GM19240 (cell line): Measurements from ENCODE around the gene LSM7.
"Not testable (repeated sequence)": the region's sequence is repeated elsewhere in the genome, so short reads cannot be mapped to it uniquely, and the experiment has no call there.

Experiments used
- DNase-seq: peaks from one replicate; pipeline ENCODE4 v3.0.0; 2011; ENCODE audit warnings: low spot score; ENCODE audit not compliant: insufficient read length

The LSM7 gene

DNA sequence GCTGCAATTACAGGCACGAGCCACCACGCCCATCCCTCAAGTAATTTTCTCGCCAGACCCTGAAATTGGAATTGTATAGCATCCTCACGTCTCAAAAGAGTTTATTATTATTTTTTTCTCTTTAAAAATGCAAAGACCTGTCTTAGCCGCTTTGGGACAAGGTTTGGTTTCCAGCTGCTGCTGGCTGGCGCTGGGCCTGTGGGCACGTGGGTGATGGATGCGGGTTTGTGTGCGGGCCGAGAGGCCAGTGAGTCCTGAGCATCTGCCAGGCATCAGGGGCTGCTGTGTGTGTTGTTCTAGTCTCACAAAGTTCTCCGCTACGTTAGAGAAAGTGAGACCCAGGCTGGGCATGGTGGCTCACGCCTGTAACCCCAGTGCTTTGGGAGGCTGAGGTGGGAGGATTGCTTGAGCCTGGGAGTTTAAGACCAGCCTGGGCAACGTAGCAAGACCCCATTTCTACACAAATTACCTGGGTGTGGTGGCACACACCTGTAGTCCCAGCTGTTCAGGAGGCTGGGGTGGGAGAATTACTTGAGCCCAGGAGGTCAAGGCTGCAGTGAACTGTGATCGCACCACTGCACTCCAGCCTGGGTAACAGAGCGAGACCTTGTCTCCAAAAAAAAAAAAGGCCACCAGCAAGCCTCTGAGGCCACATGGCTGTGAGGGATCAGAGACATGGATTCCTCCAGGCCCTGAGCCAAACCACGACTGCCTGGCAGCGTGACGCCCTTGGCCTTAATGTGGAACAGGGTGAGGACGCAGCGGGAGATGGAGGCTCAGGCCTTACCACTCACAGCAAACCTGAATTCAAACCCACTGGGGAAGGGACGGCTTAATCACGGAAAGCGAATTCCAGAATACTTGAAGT, 27.0 kb upstream of the LSM7 start:
- no peak for DNase-seq

GRCh38 chr19:2354670-2355069, 26.3 kb upstream of the LSM7 start:
- DNase-seq = no peak

DNA sequence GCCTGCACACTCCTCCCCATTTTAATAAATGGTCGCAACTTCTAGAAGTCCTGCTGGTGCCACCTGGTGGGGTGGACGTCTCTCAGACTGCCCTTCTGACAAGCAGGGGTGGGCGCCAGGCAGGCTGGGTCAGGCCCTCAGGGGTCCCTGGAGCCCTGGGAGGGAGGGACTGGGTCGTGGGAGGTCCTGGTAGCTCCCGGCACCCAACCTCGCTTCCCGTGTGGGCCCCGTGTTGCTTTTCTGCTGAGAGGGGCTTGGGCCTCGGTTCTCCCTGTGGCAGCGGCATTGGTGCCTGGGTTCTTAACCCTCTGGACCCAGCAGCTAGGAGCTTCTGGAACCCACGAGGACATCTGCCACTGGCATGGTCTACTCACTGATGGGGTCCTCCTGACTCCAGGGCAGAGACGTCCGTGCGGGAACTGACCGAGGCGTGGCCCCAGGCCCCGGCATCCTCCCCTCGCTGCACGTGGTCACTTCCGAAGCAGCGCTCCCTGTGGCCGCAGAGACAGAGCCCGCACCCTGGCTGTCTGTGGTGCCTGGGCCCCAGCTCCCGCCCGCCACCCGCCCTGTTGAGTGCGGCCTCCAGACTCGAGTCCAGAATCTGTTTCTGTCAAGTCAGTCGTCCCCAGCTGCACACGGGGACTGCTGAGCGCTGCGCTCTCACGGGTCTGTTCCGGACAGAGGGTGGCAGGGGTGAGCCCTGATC, 25.7 kb upstream of the LSM7 start:
- DNase-seq = no peak

DNA sequence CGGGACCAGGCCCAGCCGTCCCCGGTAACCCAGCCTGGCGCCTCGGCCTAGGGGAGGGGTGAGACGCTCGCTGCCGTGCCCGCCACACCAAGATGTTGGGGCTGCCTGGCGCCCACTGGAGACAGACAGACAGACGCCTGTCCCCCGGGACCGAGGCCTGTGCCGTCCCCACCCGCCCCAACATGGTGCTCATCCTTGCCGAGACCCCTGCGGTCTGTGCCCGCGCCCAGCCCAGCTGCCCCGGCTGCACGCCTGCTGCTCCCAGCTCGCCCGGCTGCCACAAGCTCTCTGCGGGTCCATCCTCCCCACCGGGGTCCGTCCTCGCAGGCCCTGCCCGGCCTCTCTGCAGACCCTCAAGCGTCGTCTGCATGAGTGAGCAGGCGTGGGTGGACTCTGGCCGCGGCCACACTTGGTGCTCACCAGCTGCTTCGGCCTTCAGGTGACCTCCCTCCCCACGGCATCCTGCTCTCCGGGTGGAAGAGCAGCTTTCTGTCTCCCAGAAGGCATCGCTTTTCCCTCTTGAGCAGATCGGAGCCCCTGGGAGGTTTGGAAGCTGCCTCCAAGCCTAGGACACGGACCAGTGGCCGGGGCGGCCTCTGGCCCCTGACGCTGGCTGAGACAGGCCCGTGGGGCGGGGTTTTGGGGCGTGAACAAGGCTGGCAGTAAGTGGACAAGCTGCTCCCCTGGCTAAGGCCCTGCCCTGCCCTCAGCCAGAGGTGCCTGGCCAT, 24.9 kb upstream of the LSM7 start:
- no peak for DNase-seq

DNA sequence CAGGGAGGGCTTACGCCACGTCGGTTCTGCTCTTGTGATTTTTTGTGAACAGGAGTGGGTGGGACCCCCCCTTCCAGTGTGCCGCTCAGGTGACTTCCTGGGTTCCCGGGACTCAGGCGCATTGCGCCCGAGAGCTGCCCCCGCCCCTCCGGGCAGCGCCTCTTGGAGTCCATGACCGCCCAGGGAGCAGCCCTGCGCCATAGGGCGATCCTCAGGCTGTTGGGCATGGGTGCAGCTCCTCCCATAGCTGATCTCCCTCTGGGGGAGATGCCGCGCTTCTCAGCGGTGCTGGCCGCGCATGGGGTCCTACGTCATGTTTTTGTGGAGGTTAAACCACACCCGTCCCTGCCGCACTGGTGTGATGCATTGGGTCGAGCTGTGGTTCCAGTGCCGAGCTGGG, 23.7 kb upstream of the LSM7 start:
- no peak for DNase-seq

GRCh38 chr19:2351591-2351990, 23.2 kb upstream of the LSM7 start:
- DNase-seq = no peak

GRCh38 chr19:2350656-2351055, 22.3 kb upstream of the LSM7 start:
- no peak for DNase-seq

DNA sequence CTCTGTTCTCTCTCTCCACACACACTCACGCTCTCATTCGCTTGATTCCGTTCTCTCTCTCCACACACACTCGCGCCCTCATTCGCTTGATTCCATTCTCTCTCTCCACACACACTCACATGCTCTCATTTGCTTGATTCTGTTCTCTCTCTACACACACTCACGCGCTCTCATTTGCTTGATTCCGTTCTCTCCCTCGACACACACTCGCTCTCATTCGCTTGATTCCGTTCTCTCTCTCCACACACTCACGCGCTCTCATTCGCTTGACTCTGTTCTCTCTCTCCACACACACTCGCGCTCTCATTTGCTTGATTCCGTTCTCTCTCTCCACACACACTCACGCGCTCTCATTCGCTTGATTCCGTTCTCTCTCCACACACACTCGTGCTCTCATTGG, 21.4 kb upstream of the LSM7 start:
- not testable (repeated sequence) for DNase-seq

GRCh38 chr19:2345794-2346663, 17.6 kb upstream of the LSM7 start:
- DNase-seq = no peak

DNA sequence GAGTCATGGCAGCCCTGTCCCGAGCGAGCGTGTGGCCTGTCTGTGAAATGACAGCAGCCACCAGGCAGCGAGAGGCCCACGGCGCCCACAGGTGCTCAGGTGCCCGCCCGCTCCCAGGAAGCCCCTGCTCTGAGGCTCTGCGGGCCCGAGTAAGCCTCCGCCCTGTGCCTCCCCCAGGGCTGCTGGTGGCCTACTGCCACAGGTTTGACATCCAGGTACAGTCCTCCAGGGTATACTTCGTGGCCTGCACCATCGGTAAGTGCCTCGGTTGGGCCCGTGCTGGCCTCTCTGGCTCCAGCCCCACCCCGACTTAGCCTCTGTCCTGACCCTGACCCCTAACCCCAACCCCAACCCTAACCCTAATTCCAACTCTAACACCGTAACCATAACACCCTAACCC, 16.7 kb upstream of the LSM7 start:
- no peak for DNase-seq

- DNase-seq = no peak
These were observed 16.0 kb upstream of the LSM7 start for GRCh38 chr19:2344381-2344870.

DNA sequence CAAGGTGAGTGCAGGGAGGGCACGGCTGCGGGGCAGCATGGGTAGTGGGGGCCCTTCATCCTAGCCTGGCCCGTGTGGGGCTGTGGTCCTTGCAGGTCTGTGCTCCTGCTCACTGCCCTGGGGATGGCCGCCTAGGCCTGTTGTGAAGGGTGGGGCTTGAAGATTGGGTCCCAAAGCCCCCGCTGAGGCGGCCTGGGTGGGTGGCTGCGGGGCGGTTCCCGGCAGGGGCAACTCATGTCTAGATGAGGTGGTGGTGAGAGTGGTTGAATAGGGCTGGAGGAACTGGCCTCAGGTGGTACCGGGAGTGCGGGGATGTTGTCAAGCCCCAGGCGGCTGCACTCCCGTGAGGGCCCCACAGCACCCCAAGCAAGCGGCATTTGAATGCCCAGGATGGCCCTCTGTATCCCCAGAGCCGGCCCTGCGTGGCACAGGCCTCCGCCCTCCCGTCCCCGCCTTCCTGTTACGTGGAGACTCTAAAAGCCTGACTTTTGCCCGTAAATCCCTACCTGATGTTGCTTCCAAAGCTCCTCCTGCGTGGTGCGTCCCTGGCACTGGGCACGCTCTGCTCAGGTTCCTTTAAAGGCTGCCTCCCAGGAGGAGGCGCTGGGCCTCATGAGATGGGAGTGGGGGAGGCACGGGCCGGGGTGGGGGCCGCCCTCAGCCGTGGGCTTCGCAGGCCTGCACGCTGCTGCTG, 15.1 kb upstream of the LSM7 start:
- no peak for DNase-seq

DNA sequence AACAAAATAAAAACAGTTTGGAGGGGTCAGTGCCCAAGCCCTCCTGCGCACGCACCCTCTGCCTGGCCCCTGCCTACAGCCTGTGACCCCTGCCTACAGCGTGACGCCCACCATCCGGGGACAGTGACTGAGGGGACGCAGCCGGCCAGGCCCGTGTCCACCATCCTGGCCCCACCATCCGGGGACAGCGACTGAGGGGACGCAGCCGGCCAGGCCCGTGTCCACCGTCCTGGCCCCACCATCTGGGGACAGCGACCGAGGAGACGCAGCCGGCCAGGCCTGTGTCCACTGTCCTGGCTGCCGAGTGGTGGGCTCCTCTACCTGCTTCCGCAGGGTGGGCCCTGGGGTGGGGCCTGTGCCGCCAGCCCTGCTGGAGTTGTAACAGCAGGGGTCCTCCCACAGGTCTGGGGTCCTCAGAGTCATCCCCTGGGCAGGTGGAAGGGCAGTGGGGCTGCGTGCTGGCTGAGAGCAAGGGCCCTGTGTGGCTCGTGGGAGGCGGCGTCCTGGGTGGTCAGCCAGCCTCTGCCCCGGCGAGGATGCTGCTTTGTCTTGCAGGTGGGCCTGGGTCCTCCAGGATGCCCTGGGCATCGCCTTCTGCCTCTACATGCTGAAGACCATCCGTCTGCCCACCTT, 14.4 kb upstream of the LSM7 start:
- DNase-seq = no peak

GRCh38 chr19:2341982-2342381, 13.6 kb upstream of the LSM7 start:
- no peak for DNase-seq

DNA sequence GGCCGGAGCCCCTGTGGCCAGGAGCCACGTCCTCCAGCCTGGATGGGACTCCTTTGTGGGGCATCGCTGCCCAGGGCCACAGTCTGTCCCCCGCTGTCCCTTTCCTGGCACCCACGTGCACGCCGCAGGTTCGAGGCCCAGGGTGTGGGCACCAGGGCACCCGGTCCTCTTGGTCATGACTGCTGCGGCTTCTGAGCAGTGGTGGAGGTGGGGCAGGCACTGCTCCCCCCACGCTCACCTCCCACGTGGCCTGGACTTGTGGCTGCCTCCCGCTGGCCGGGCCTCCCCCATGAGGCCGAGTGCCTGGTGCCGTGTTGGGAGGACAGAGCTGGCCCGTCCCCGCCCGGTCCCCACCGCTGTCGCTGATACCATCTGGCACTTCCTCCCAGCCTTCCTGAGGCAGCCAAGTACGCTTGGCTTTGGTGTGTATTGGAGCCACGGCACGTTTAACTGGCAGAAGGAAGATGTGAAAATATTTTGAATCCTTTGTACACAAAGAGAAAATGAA, 12.9 kb upstream of the LSM7 start:
- no peak for DNase-seq

GRCh38 chr19:2340496-2341243, 12.3 kb upstream of the LSM7 start:
- no peak for DNase-seq

DNA sequence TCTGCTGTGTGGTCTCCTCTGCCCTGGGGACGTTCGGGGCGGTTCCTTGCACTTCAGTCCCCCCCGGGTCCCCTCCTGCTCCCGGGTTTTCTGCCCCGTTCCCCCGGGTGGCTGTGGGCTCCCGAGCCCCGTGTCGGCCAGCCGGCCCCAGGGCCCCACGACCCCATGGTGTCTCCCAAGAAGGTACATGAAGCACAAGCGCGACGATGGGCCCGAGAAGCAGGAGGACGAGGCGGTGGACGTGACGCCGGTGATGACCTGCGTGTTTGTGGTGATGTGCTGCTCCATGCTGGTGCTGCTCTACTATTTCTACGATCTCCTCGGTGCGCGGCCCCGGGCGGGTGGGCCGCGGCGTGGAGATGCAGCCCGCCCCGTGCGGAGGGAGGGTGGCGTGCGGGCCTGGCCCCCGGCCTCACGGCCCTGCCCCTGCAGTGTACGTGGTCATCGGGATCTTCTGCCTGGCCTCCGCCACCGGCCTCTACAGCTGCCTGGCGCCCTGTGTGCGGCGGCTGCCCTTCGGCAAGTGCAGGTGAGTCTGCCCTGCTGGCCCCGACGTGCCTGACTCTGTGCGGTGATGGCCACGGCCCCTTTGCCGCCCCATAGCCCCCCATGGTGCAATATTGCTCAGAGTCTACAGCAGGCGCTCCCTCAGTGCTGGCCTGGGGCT, 11.4 kb upstream of the LSM7 start:
- no peak for DNase-seq
